Activated T-cell treated with anti-CD3 and anti-CD28 coated beads, Interleukin-2, amount 50 U/mL, for 1 hour (primary cell): ENCODE data around the gene SIGLEC9.
"Not testable (repeated sequence)": the region's sequence is repeated elsewhere in the genome, so short reads cannot be mapped to it uniquely, and the experiment has no call there.

ENCODE experiments used
- DNase-seq: peaks from one replicate; pipeline ENCODE4 v3.0.0-alpha.2; 2020

Gene SIGLEC9

GRCh38 chr19:51125421-51126075 is 842 bp downstream of the SIGLEC9 start:
- DNase-seq: no peak

GRCh38 chr19:51127032-51127431 is 2.3 kb downstream of the SIGLEC9 start:
- no peak for DNase-seq

GRCh38 chr19:51127755-51128154 is 3.0 kb downstream of the SIGLEC9 start:
- no peak for DNase-seq

- DNase-seq: peak; percentile 2
Measured at GRCh38 chr19:51128227-51128626, 3.5 kb downstream of the SIGLEC9 start.

GRCh38 chr19:51129716-51130115 is 5.0 kb downstream of the SIGLEC9 start:
- DNase-seq: no peak

GRCh38 chr19:51131780-51132680 is 7.3 kb downstream of the SIGLEC9 start:
- DNase-seq: no peak

- DNase-seq: no peak
Measured at GRCh38 chr19:51135004-51135403, 10.3 kb downstream of the SIGLEC9 start.

- DNase-seq: no peak
Measured at GRCh38 chr19:51135986-51136762, 11.5 kb downstream of the SIGLEC9 start.

- DNase-seq: no peak
Measured at GRCh38 chr19:51136851-51137551, 12.3 kb downstream of the SIGLEC9 start.

GRCh38 chr19:51137792-51138425 is 13.2 kb downstream of the SIGLEC9 start:
- no peak for DNase-seq

- no peak for DNase-seq
Measured at GRCh38 chr19:51138549-51138979, 13.9 kb downstream of the SIGLEC9 start.

GRCh38 chr19:51139299-51140014 is 14.8 kb downstream of the SIGLEC9 start:
- DNase-seq: no peak

- DNase-seq: no peak
Measured at GRCh38 chr19:51140441-51140840, 15.7 kb downstream of the SIGLEC9 start.

GRCh38 chr19:51141181-51141580 is 16.5 kb downstream of the SIGLEC9 start:
- no peak for DNase-seq

GRCh38 chr19:51142119-51142518 is 17.4 kb downstream of the SIGLEC9 start, which contains the start of gene SIGLEC7:
Gene SIGLEC7, plus strand, starts transcription at chr19:51142301. Its CDS starts 69 bp downstream, at chr19:51142370.
- DNase-seq: no peak

GRCh38 chr19:51142809-51143475 is 18.2 kb downstream of the SIGLEC9 start:
- DNase-seq: not testable (repeated sequence)

- no peak for DNase-seq
Measured at GRCh38 chr19:51143486-51143885, 18.8 kb downstream of the SIGLEC9 start.

- no peak for DNase-seq
Measured at GRCh38 chr19:51144482-51145045, 19.9 kb downstream of the SIGLEC9 start.

GRCh38 chr19:51145916-51146493 is 21.3 kb downstream of the SIGLEC9 start:
- DNase-seq: no peak

- DNase-seq: no peak
Measured at GRCh38 chr19:51146751-51147150, 22.0 kb downstream of the SIGLEC9 start.
